GM12878 (cell line): ENCODE data around the gene AKT1S1. TPM values are rescaled to one million over a fixed set of nuclear protein-coding genes. Genes with fewer than 3 reads are reported as not detected.
A peak's percentile ranks its signal among the peaks of the same experiment; 100 is the strongest.

Source experiments
- ATAC-seq: fragments of 200-7000 bp; cut with Tn5 transposase; 3 replicates; pipeline ENCODE4 v1.9.1; 2020; ENCODE audit warnings: mild to moderate bottlenecking, moderate library complexity
- BruUV-seq: library from RNA; stranded (reverse); fragments of 400-500 nt; replicated peaks from 2 replicates; lab custom pipeline; 2021; lab: Mats Ljungman, UMichigan
- CTCF ChIA-PET: fragments of 300-600 bp; sonication (Branson Sonifier 250); formaldehyde crosslinking; extraction: SDS; loops from one replicate; lab custom pipeline; 2021; ENCODE audit warnings: inconsistent platforms; lab: Yijun Ruan, JAX
- POLR2A ChIA-PET: fragments of 350-600 bp; formaldehyde crosslinking; extraction: SDS; loops from one replicate; lab custom pipeline; 2021; ENCODE audit warnings: inconsistent platforms; lab: Charles Lee
- RAD21 ChIA-PET: fragments of 300-600 bp; sonication (Branson Sonifier 250); formaldehyde crosslinking; loops from one replicate; lab custom pipeline; 2023; ENCODE audit warnings: antibody characterized with exemption; ENCODE audit not compliant: unreplicated experiment; lab: Charles Lee
- SMC1A ChIA-PET: fragments of 300-600 bp; sonication (Branson Sonifier 250); formaldehyde crosslinking; loops from one replicate; lab custom pipeline; 2023; ENCODE audit not compliant: unreplicated experiment, uncharacterized antibody; lab: Charles Lee
- DNase-seq: peaks from one replicate; pipeline ENCODE4 v3.0.0-alpha.2; 2011; ENCODE audit warnings: low read depth, low spot score
- FAIRE-seq: peaks from 3 replicates; lab custom pipeline; 2011; peaks lifted over from hg19 to GRCh38; lab: Jason Lieb, UNC
- H2AFZ ChIP-seq: 2 replicates; pipeline ENCODE4 v1.6.0; 2011; ENCODE audit warnings: low read depth, low read length, control low read depth; ENCODE audit not compliant: control insufficient read depth
- H3K27ac ChIP-seq: 2 replicates; pipeline ENCODE4 v1.5.1; 2011; ENCODE audit warnings: control low read depth; ENCODE audit not compliant: control insufficient read depth, insufficient read depth
- H3K27me3 ChIP-seq, 2 experiments: replicated peaks in 1 of 2; 2 replicates each; pipeline versions ENCODE4 v1.6.0 to v1.6.1; 2011; ENCODE audit warnings: low read length in 1 of 2; ENCODE audit not compliant: control insufficient read depth in 2 of 2, insufficient read depth in 2 of 2
- H3K36me3 ChIP-seq, 2 experiments: 2 replicates each; pipeline ENCODE4 v1.5.1; 2011; ENCODE audit warnings: low read length in 1 of 2; ENCODE audit not compliant: control insufficient read depth in 2 of 2, insufficient read depth in 2 of 2
- H3K4me1 ChIP-seq: 2 replicates; pipeline ENCODE4 v1.6.1; 2011; ENCODE audit warnings: mild to moderate bottlenecking, low read length, moderate library complexity, mixed read lengths; ENCODE audit not compliant: control insufficient read depth, insufficient read depth
- H3K4me2 ChIP-seq: 2 replicates; pipeline ENCODE4 v1.6.0; 2011; ENCODE audit warnings: control low read depth; ENCODE audit not compliant: control insufficient read depth, insufficient read depth
- H3K4me3 ChIP-seq: fragments of 200-600 bp; sonication (generic); 2 replicates; pipeline ENCODE4 v1.5.1; 2016
- H3K79me2 ChIP-seq: 2 replicates; pipeline ENCODE4 v1.6.0; 2011; ENCODE audit warnings: low read length; ENCODE audit not compliant: control insufficient read depth, insufficient read depth
- H3K9ac ChIP-seq: 2 replicates; pipeline ENCODE4 v1.8.0; 2011; ENCODE audit warnings: low read length, control low read depth, mixed read lengths; ENCODE audit not compliant: control insufficient read depth, insufficient read depth
- H3K9me3 ChIP-seq: replicated peaks from 3 replicates; pipeline ENCODE4 v1.5.1; 2011; ENCODE audit warnings: mild to moderate bottlenecking, low read length; ENCODE audit not compliant: control insufficient read depth, insufficient read depth
- H4K20me1 ChIP-seq: 2 replicates; pipeline ENCODE4 v1.6.0; 2011; ENCODE audit not compliant: control insufficient read depth, insufficient read depth
- CHD2 ChIP-seq: IDR thresholded peaks from 2 replicates; pipeline ENCODE4 v1.6.1; 2011; ENCODE audit warnings: low read depth, low read length, improper control_type of control experiment, borderline replicate concordance
- EGR1 ChIP-seq, 2 experiments: IDR thresholded peaks; 1 replicate in 1 of 2; 2 replicates in 1 of 2; pipeline ENCODE4 v1.6.1; 2011 to 2012; ENCODE audit warnings: low read depth in 2 of 2, low read length in 2 of 2, borderline replicate concordance in 1 of 2, mild to moderate bottlenecking in 1 of 2, moderate library complexity in 1 of 2
- HDAC6 ChIP-seq: fragments of 200-600 bp; sonication (generic); IDR thresholded peaks from one replicate; pipeline ENCODE4 v1.8.0; 2017; ENCODE audit warnings: antibody characterized with exemption; ENCODE audit not compliant: unreplicated experiment
- KLF5 ChIP-seq: fragments of 450-650 bp; IDR thresholded peaks from 2 replicates; pipeline ENCODE4 v1.6.1; 2014; ENCODE audit warnings: mild to moderate bottlenecking; ENCODE audit not compliant: partially characterized antibody
- LARP7 ChIP-seq: fragments of 450-650 bp; IDR thresholded peaks from 2 replicates; pipeline ENCODE4 v1.6.1; 2017; ENCODE audit warnings: mild to moderate bottlenecking
- NFYA ChIP-seq: IDR thresholded peaks from 2 replicates; pipeline ENCODE4 v1.6.1; 2011; ENCODE audit warnings: low read depth, mild to moderate bottlenecking, low read length, improper control_type of control experiment, borderline replicate concordance
- POLR2AphosphoS2 ChIP-seq: IDR thresholded peaks from 2 replicates; pipeline ENCODE4 v1.6.1; 2011; ENCODE audit warnings: low read depth, mild to moderate bottlenecking, low read length, improper control_type of control experiment, moderate library complexity
- POU2F2 ChIP-seq: IDR thresholded peaks from 3 replicates; pipeline ENCODE4 v1.6.1; 2011; ENCODE audit warnings: low read depth, mild to moderate bottlenecking, low read length, borderline replicate concordance
- SRF ChIP-seq, 2 experiments: IDR thresholded peaks; 2 replicates each; pipeline ENCODE4 v1.6.1; 2011; ENCODE audit warnings: low read depth in 2 of 2, low read length in 2 of 2, mild to moderate bottlenecking in 1 of 2, moderate library complexity in 1 of 2
- WGBS: methylation state at CpG from one replicate; pipeline ENCODE4 v1.1.6; 2016; ENCODE audit warnings: low lambda C conversion rate; ENCODE audit not compliant: insufficient replicate concordance, insufficient coverage; ENCODE audit errors: missing lambda C conversion rate; 5-methylcytosine and 5-hydroxymethylcytosine counted together
- in situ Hi-C: fragments of 300-500 bp; cut with MboI; formaldehyde crosslinking; loops from 9 replicates; pipeline ENCODE4 v1.14.3; 2018; ENCODE audit warnings: mixed read lengths
- intact Hi-C: fragments of 100-400 bp; cut with micrococcal nuclease; formaldehyde crosslinking; loops from one replicate; pipeline ENCODE4 v1.14.2; 2022; ENCODE audit not compliant: unreplicated experiment
- polyA plus RNA-seq, 11 experiments: library from polyadenylated mRNA; depleted of rRNA in 4 of 11; unstranded in 6 of 11; stranded (reverse) in 5 of 11; fragments of >200 nt; fragmentation: Nextera tagmentation in 4 of 11; fragmentation: Illumina TruSeq in 1 of 11; extraction: Ambion mirVana in 4 of 11; extraction: Trizol in 1 of 11; gene quantifications; 1 replicate in 1 of 11; 2 replicates in 10 of 11; pipeline versions ENCODE4 v1.2.1 to v1.2.3, GENCODE V29; 2011 to 2016; ENCODE audit warnings: inconsistent platforms in 2 of 11, missing spikeins in 2 of 11, low read depth in 1 of 11
- total RNA-seq, 4 experiments: library from RNA; depleted of rRNA in 3 of 4; stranded (reverse); fragments of >200 nt in 3 of 4; fragmentation: Illumina TruSeq in 1 of 4; extraction: Trizol in 1 of 4; gene quantifications; 2 replicates each; pipeline versions ENCODE4 v1.2.1 to v1.2.3, GENCODE V29; 2013 to 2021
- TF ChIP-seq, protein P1 (sequence below): fragments of 450-650 bp; IDR thresholded peaks from 2 replicates; pipeline ENCODE4 v1.6.1; 2018; ENCODE audit warnings: mild to moderate bottlenecking, low read depth, moderate library complexity; ENCODE audit not compliant: partially characterized antibody
- TF ChIP-seq, protein P2 (sequence below): fragments of 450-650 bp; IDR thresholded peaks from 2 replicates; pipeline ENCODE4 v1.6.1; 2017; ENCODE audit warnings: mild to moderate bottlenecking, low read depth, inconsistent platforms; ENCODE audit not compliant: poor library complexity, severe bottlenecking

AKT1S1 gene
- total and polyA plus RNA-seq, 10 of the 15 experiments (the other 5 are each of a cell fraction or from before 2014, with no cell fraction given) = 0.43 to 23.0 (median 12.3) TPM

- TF ChIP-seq, protein P1, sequence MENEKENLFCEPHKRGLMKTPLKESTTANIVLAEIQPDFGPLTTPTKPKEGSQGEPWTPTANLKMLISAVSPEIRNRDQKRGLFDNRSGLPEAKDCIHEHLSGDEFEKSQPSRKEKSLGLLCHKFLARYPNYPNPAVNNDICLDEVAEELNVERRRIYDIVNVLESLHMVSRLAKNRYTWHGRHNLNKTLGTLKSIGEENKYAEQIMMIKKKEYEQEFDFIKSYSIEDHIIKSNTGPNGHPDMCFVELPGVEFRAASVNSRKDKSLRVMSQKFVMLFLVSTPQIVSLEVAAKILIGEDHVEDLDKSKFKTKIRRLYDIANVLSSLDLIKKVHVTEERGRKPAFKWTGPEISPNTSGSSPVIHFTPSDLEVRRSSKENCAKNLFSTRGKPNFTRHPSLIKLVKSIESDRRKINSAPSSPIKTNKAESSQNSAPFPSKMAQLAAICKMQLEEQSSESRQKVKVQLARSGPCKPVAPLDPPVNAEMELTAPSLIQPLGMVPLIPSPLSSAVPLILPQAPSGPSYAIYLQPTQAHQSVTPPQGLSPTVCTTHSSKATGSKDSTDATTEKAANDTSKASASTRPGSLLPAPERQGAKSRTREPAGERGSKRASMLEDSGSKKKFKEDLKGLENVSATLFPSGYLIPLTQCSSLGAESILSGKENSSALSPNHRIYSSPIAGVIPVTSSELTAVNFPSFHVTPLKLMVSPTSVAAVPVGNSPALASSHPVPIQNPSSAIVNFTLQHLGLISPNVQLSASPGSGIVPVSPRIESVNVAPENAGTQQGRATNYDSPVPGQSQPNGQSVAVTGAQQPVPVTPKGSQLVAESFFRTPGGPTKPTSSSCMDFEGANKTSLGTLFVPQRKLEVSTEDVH = no peak
- no peak for TF ChIP-seq POU2F2
- 0 out of 2 replicates have a peak, but pooled peaks have one; percentile 9 for TF ChIP-seq CHD2
- TF ChIP-seq LARP7 = peak; percentile 86
These were observed 19.9 kb upstream of the AKT1S1 start, which contains the start of gene IL4I1 (continued) for GRCh38 chr19:49896863-49897621.

DNA sequence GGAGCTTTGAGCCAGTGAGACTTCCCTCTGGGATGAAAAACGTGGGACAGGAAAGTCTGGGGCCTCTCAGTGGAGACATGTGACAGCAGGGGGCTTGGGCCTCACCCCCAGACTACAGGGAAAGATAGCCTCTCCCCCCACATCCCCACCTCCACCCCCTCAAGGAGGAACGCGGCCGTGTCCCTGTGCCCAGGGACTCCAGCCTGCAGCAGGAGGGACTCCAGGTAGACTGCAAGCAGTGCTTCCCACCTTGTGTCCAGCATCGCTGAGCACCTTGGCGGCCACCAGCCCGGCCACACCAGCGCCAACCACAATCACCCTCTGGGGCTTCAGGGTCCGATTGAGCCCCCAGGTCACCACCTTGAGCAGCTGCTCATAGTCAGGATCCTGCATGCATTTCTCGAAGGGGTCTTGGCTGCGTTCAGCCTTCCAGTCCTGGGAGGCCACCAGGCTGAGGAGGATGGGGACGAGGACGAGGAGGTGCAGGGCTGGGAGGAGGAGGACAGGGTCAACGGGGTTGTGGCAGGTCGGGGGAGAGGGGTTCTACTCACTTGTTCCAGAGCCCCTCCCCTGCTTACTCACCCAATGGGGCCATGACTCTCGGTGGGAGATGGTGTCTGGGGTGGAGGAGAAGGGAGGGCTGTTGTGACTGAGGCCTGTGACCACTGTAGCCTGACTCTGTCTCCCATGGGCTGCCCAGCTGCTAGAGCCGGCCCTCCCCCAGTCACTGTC is 18.6 kb upstream of the AKT1S1 start:
- Histone ChIP-seq H3K4me2 (peak overlapping the region; percentile 86), H2AFZ (no peak overlapping the region; the same call in none of the 2 replicates), H3K4me3 (peak overlapping the region; percentile 77), H3K4me1 (peaks cover 39% of the 10 kb centered on the region), H3K79me2 (peaks cover 42% of the 10 kb centered on the region), H3K9me3 (no peaks in the 10 kb centered on the region; the same call in 2 of the 3 replicates), H3K36me3 (no peaks in the 10 kb centered on the region; a peak in 2 of 4 replicates), H3K27ac (peak overlapping the region; percentile 91), H3K27me3 (no peaks in the 10 kb centered on the region), H3K9ac (peak overlapping the region; percentile 78), H4K20me1 (no peaks in the 10 kb centered on the region)
- intact Hi-C loops (loop anchor here (2.0 kb wide), 2 partner anchors 19 to 33 kb away; partner anchors contain the start of genes AKT1S1, ATF5, NUP62 and TBC1D17), in situ Hi-C loops (loop anchor here (25.0 kb wide), 1 partner anchor 1258 kb away; the partner anchor contains the start of genes CA11 and DBP)
- BruUV-seq = TSS peak; percentile 82
- DNase-seq = no peak
- SMC1A ChIA-PET = interaction anchor here (2.4 to 7.3 kb wide), 3 partner anchors 9 to 32 kb away, joined by 6 to 110 read pairs (median 78); partner anchors contain the start of genes ATF5 and NUP62
- RAD21 ChIA-PET = interaction anchor here (1.1 to 5.4 kb wide), 7 partner anchors 9 to 32 kb away, joined by 3 to 66 read pairs (median 26); partner anchors contain the start of genes ATF5 and NUP62
- ATAC-seq = peak; percentile 41
- CTCF ChIA-PET = interaction anchor here (0.8 to 6.3 kb wide), 7 partner anchors 9 to 88 kb away, joined by 3 to 71 read pairs (median 3); partner anchors contain the start of gene NUP62
- POLR2A ChIA-PET = interaction anchor here (0.6 to 8.2 kb wide), 14 partner anchors 8 to 525 kb away, joined by 3 to 116 read pairs (median 8); partner anchors contain the start of genes AKT1S1, ATF5, NUP62 and TBC1D17
- 2% methylated on average over 17 of the region's 17 CpGs for WGBS
- peak; percentile 70 for FAIRE-seq
- no peak for TF ChIP-seq HDAC6
- TF ChIP-seq EGR1 (IDR thresholded peaks at IDR 0.05; ENCODE audit: borderline replicate concordance in 1 of 2, low read depth in 2 of 2, low read length in 2 of 2) = no peak
- TF ChIP-seq SRF (IDR thresholded peaks at IDR 0.05; ENCODE audit: low read depth in 2 of 2, low read length in 2 of 2) = no peak
- no peak for TF ChIP-seq POLR2AphosphoS2
- TF ChIP-seq, protein P2, sequence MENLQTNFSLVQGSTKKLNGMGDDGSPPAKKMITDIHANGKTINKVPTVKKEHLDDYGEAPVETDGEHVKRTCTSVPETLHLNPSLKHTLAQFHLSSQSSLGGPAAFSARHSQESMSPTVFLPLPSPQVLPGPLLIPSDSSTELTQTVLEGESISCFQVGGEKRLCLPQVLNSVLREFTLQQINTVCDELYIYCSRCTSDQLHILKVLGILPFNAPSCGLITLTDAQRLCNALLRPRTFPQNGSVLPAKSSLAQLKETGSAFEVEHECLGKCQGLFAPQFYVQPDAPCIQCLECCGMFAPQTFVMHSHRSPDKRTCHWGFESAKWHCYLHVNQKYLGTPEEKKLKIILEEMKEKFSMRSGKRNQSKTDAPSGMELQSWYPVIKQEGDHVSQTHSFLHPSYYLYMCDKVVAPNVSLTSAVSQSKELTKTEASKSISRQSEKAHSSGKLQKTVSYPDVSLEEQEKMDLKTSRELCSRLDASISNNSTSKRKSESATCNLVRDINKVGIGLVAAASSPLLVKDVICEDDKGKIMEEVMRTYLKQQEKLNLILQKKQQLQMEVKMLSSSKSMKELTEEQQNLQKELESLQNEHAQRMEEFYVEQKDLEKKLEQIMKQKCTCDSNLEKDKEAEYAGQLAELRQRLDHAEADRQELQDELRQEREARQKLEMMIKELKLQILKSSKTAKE = no peak
- no peak for TF ChIP-seq NFYA
- no peak for TF ChIP-seq KLF5
